Measurements from ENCODE around the gene TSGA10IP.

Gene TSGA10IP

GRCh38 chr11:65918211-65919140 lies 26.8 kb upstream of the TSGA10IP start, which contains the start of gene C11orf68:
C11orf68 (minus strand) TSS chr11:65919062; CDS start chr11:65919031, 31 bp downstream.
- DNase-seq: no peak

- peak; percentile 99 for DNase-seq
Measured at GRCh38 chr11:65919141-65919572, 26.1 kb upstream of the TSGA10IP start, which contains the start of gene DRAP1. DRAP1 (plus strand) TSS chr11:65919426; CDS start chr11:65919502, 76 bp downstream.

- no peak for DNase-seq
Measured at GRCh38 chr11:65919573-65920371, 25.5 kb upstream of the TSGA10IP start.

GRCh38 chr11:65920372-65920802 lies 24.9 kb upstream of the TSGA10IP start:
- no peak for DNase-seq

GRCh38 chr11:65921033-65921555 lies 24.2 kb upstream of the TSGA10IP start:
- DNase-seq: no peak

GRCh38 chr11:65921876-65922275 lies 23.4 kb upstream of the TSGA10IP start:
- DNase-seq: no peak

- no peak for DNase-seq
Measured at GRCh38 chr11:65922565-65922964, 22.7 kb upstream of the TSGA10IP start.

- no peak for DNase-seq
Measured at GRCh38 chr11:65925397-65925796, 19.9 kb upstream of the TSGA10IP start.

- DNase-seq: peak; percentile 87
Measured at GRCh38 chr11:65927904-65928397, 17.3 kb upstream of the TSGA10IP start.

GRCh38 chr11:65928667-65929066 lies 16.6 kb upstream of the TSGA10IP start:
- DNase-seq: no peak

GRCh38 chr11:65931773-65932557 lies 13.3 kb upstream of the TSGA10IP start:
- DNase-seq: no peak

- no peak for DNase-seq
Measured at GRCh38 chr11:65932558-65932919, 12.7 kb upstream of the TSGA10IP start.

GRCh38 chr11:65934014-65934413 lies 11.3 kb upstream of the TSGA10IP start:
- no peak for DNase-seq

GRCh38 chr11:65937766-65938165 lies 7.5 kb upstream of the TSGA10IP start:
- DNase-seq: no peak

- DNase-seq: no peak
Measured at GRCh38 chr11:65941720-65942310, 3.5 kb upstream of the TSGA10IP start.

- no peak for DNase-seq
Measured at GRCh38 chr11:65942531-65942930, 2.7 kb upstream of the TSGA10IP start.

- DNase-seq: no peak
Measured at GRCh38 chr11:65944191-65944590, 1.1 kb upstream of the TSGA10IP start.

GRCh38 chr11:65944767-65945166 lies 513 bp upstream of the TSGA10IP start:
- DNase-seq: no peak

- DNase-seq: no peak
Measured at GRCh38 chr11:65945941-65946558, 770 bp downstream of the TSGA10IP start.

GRCh38 chr11:65946655-65947054 lies 1.4 kb downstream of the TSGA10IP start:
- DNase-seq: no peak

- DNase-seq: no peak
Measured at GRCh38 chr11:65947133-65947532, 1.9 kb downstream of the TSGA10IP start.
